ENCODE data around the gene LIMCH1. TPM values are rescaled to one million over a fixed set of nuclear protein-coding genes. Genes with fewer than 3 reads are reported as not detected.
A peak's percentile ranks its signal among the peaks of the same experiment; 100 is the strongest.
"Not testable (repeated sequence)": the region's sequence is repeated elsewhere in the genome, so short reads cannot be mapped to it uniquely, and the experiment has no call there.

The LIMCH1 gene
- total RNA-seq, 4 donors from 2014 or later: 57.6 to 106 (median 90.5) TPM

- Histone ChIP-seq H3K36me3 (peaks cover 0 to 12% (median 0%) of the 10 kb centered on the region in 3 donors), H3K4me3 (no peak overlapping the region), H3K27me3 (peaks cover 0 to 7% of the 10 kb centered on the region in 2 donors), H3K27ac (no peak overlapping the region), H3K9me3 (no peaks in the 10 kb centered on the region), H3K4me1 (peaks cover 0 to 10% (median 4%) of the 10 kb centered on the region in 4 donors)
- DNase-seq (ENCODE audit: low spot score in 2 of 2): no peak
- TF ChIP-seq, protein P1, sequence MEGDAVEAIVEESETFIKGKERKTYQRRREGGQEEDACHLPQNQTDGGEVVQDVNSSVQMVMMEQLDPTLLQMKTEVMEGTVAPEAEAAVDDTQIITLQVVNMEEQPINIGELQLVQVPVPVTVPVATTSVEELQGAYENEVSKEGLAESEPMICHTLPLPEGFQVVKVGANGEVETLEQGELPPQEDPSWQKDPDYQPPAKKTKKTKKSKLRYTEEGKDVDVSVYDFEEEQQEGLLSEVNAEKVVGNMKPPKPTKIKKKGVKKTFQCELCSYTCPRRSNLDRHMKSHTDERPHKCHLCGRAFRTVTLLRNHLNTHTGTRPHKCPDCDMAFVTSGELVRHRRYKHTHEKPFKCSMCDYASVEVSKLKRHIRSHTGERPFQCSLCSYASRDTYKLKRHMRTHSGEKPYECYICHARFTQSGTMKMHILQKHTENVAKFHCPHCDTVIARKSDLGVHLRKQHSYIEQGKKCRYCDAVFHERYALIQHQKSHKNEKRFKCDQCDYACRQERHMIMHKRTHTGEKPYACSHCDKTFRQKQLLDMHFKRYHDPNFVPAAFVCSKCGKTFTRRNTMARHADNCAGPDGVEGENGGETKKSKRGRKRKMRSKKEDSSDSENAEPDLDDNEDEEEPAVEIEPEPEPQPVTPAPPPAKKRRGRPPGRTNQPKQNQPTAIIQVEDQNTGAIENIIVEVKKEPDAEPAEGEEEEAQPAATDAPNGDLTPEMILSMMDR (IDR thresholded peaks at IDR 0.05): no peak
- TF ChIP-seq EP300 (IDR thresholded peaks at IDR 0.05) (no peak), POLR2A (IDR thresholded peaks at IDR 0.05) (no peak)
- 82 to 87% methylated on average over 5 of the region's 5 CpGs for WGBS, 2 donors
These were observed 107.9 kb downstream of the LIMCH1 start for GRCh38 chr4:41645728-41646390.

- Histone ChIP-seq H3K36me3 (peaks cover 0 to 12% (median 0%) of the 10 kb centered on the region in 3 donors), H3K4me3 (no peak overlapping the region), H3K27me3 (peaks cover 0 to 7% of the 10 kb centered on the region in 2 donors), H3K27ac (no peak overlapping the region), H3K4me1 (peaks cover 0 to 10% (median 4%) of the 10 kb centered on the region in 4 donors), H3K9me3 (no peaks in the 10 kb centered on the region)
- 74 to 93% methylated on average over 1 of the region's 1 CpG for WGBS, 2 donors
- TF ChIP-seq, protein P1 (IDR thresholded peaks at IDR 0.05): no peak
- TF ChIP-seq POLR2A (IDR thresholded peaks at IDR 0.05) (no peak), EP300 (IDR thresholded peaks at IDR 0.05) (no peak)
- no peak for DNase-seq (ENCODE audit: low spot score in 2 of 2)
These were observed 108.9 kb downstream of the LIMCH1 start for GRCh38 chr4:41646862-41647261.

GRCh38 chr4:41647383-41647782, 109.4 kb downstream of the LIMCH1 start:
- Histone ChIP-seq H3K36me3 (peaks cover 0 to 12% (median 0%) of the 10 kb centered on the region in 3 donors), H3K4me3 (no peak overlapping the region), H3K27me3 (peaks cover 0 to 7% of the 10 kb centered on the region in 2 donors), H3K9me3 (no peaks in the 10 kb centered on the region), H3K4me1 (peaks cover 0 to 10% (median 4%) of the 10 kb centered on the region in 4 donors), H3K27ac (no peak overlapping the region)
- TF ChIP-seq POLR2A (IDR thresholded peaks at IDR 0.05) (no peak), EP300 (IDR thresholded peaks at IDR 0.05) (no peak)
- TF ChIP-seq, protein P1 (IDR thresholded peaks at IDR 0.05): no peak
- no peak for DNase-seq (ENCODE audit: low spot score in 2 of 2)
- 76 to 87% methylated on average over 3 of the region's 3 CpGs for WGBS, 2 donors

GRCh38 chr4:41651150-41651549, 113.2 kb downstream of the LIMCH1 start:
- not testable (repeated sequence) for H3K9me3 ChIP-seq; DNase-seq (ENCODE audit: low spot score in 2 of 2); H3K27me3 ChIP-seq; H3K4me1 ChIP-seq; H3K36me3 ChIP-seq; H3K4me3 ChIP-seq
- peak overlapping the region in 1 of 4 donors; percentile 4 for H3K27ac ChIP-seq

DNA sequence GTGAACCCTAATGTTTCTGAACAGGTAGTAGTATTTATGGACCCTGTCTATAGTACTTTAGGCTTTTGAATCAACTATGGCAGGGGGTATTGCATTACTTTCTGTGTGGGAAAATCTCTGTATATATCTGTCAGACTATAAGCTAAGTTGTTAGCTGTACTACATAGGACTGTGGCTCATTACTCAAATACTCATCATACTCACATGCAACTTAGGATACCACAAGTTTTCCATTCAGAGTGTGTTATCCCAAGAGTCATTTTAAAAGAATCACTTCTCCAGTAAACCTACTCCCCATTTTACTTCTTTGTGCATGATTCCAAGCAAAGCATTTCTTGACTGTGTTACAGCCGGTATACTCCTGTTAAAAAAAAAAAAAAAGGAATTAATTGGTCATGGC, 115.0 kb downstream of the LIMCH1 start:
- Histone ChIP-seq H3K27me3 (no peaks in the 10 kb centered on the region), H3K4me1 (peaks cover 0 to 12% (median 0%) of the 10 kb centered on the region in 4 donors), H3K36me3 (no peaks in the 10 kb centered on the region), H3K4me3 (no peak overlapping the region), H3K27ac (peak overlapping the region in 1 of 4 donors; percentile 38), H3K9me3 (no peaks in the 10 kb centered on the region)
- DNase-seq (ENCODE audit: low spot score in 2 of 2): no peak
- TF ChIP-seq EP300 (IDR thresholded peaks at IDR 0.05) (no peak), POLR2A (IDR thresholded peaks at IDR 0.05) (no peak)
- TF ChIP-seq, protein P1 (IDR thresholded peaks at IDR 0.05): no peak
- 59 to 76% methylated on average over 1 of the region's 1 CpG for WGBS, 2 donors
